Fibroblast of lung (primary cell): Measurements from ENCODE around the gene SYN1. TPM values are rescaled to one million over a fixed set of nuclear protein-coding genes. Genes with fewer than 3 reads are reported as not detected.

Experiments used
- DNase-seq, 2 donors: peaks; one replicate each; pipeline versions ENCODE4 v3.0.0 to v3.0.0-alpha.2; 2010; ENCODE audit warnings: low read depth in 2 of 2
- H2AFZ ChIP-seq: 2 replicates; pipeline ENCODE4 v1.5.1; 2012; ENCODE audit warnings: low read length, control low read depth, inconsistent platforms
- H3K27ac ChIP-seq: 2 replicates; pipeline ENCODE4 v1.5.1; 2011; ENCODE audit warnings: low read length, control low read depth; ENCODE audit not compliant: insufficient read depth
- H3K27me3 ChIP-seq: 2 replicates; pipeline ENCODE4 v1.5.1; 2011; ENCODE audit warnings: mild to moderate bottlenecking, low read length; ENCODE audit not compliant: control insufficient read depth, insufficient read depth
- H3K36me3 ChIP-seq: 2 replicates; pipeline ENCODE4 v1.5.1; 2011; ENCODE audit warnings: low read length; ENCODE audit not compliant: control insufficient read depth, insufficient read depth
- H3K4me1 ChIP-seq: 2 replicates; pipeline ENCODE4 v1.5.1; 2011; ENCODE audit warnings: low read length; ENCODE audit not compliant: control insufficient read depth, insufficient read depth; ENCODE audit errors: extremely low read depth
- H3K4me2 ChIP-seq: 2 replicates; pipeline ENCODE4 v1.5.1; 2011; ENCODE audit warnings: low read length, control low read depth; ENCODE audit not compliant: insufficient read depth; ENCODE audit errors: extremely low read depth
- H3K4me3 ChIP-seq, 4 experiments: fragments of 200-600 bp in 1 of 4; sonication (generic) in 1 of 4; replicated peaks in 1 of 4; 2 replicates each; pipeline ENCODE4 v1.5.1; 2011 to 2016; ENCODE audit warnings: low read length in 4 of 4, low read depth in 3 of 4, mild to moderate bottlenecking in 3 of 4, control low read depth in 2 of 4, inconsistent platforms in 1 of 4, mixed read lengths in 1 of 4; ENCODE audit not compliant: insufficient read depth in 1 of 4; ENCODE audit errors: control extremely low read depth in 1 of 4
- H3K79me2 ChIP-seq: 2 replicates; pipeline ENCODE4 v1.5.1; 2012; ENCODE audit warnings: mild to moderate bottlenecking, low read length, inconsistent platforms; ENCODE audit not compliant: control insufficient read depth, insufficient read depth
- H3K9ac ChIP-seq: 2 replicates; pipeline ENCODE4 v1.5.1; 2011; ENCODE audit warnings: mild to moderate bottlenecking, low read length, control low read depth; ENCODE audit not compliant: insufficient read depth
- H3K9me3 ChIP-seq: 2 replicates; pipeline ENCODE4 v1.5.1; 2012; ENCODE audit warnings: low read depth, low read length; ENCODE audit not compliant: control insufficient read depth, insufficient read depth
- H4K20me1 ChIP-seq: 2 replicates; pipeline ENCODE4 v1.5.1; 2011; ENCODE audit warnings: low read length; ENCODE audit not compliant: control insufficient read depth, insufficient read depth; ENCODE audit errors: extremely low read depth
- EZH2 ChIP-seq: IDR thresholded peaks from 2 replicates; pipeline ENCODE4 v1.5.1; 2012; ENCODE audit warnings: low read length, control low read depth, mild to moderate bottlenecking; ENCODE audit errors: missing control alignments
- polyA plus RNA-seq, 2 donors: library from polyadenylated mRNA; depleted of rRNA in 1 of 2; stranded (reverse) in 1 of 2; unstranded in 1 of 2; fragments of >200 nt; gene quantifications; 2 replicates each; pipeline ENCODE4 v1.2.1, GENCODE V29; 2011 to 2012; ENCODE audit warnings: missing spikeins in 1 of 2
- total RNA-seq: library from RNA; depleted of rRNA; stranded (reverse); fragments of >200 nt; gene quantifications from 2 replicates; pipeline ENCODE4 v1.2.1, GENCODE V29; 2014
- TF ChIP-seq, protein P1 (sequence below), 2 donors: IDR thresholded peaks in 1 of 2; conservative IDR thresholded peaks in 1 of 2; 1 replicate in 1 of 2; 2 replicates in 1 of 2; pipeline ENCODE4 v1.5.1; 2011 to 2012; ENCODE audit warnings: low read length in 2 of 2, control low read depth in 1 of 2, inconsistent platforms in 1 of 2, low read depth in 1 of 2, mild to moderate bottlenecking in 1 of 2

SYN1 gene
- total and polyA plus RNA-seq, 2 donors (not counting 1 experiment from before 2014, with no cell fraction given), result 0.17 to 0.56 TPM

DNA sequence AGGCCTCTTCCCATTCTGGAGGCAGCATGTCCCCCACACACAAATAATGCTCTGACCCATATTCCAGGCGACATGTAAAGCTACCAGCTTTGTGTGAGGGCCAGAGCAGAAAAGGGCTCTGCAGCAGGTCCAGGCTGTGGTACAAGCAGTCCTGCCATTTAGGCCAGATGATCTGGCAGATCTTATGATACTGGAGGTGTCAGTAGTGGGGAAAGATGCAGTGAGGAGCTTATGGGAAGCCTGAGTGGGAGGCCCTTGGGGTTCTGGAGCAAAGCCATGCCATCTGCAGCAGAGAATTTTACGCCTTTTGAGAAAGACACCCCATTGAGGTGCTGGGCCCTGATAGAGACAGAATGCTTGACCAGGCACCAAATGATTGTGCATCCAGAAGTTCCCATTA lies 7.7 kb downstream of the SYN1 start:
- H3K4me3 ChIP-seq, result no peak overlapping the region
- no peak overlapping the region for H3K27ac ChIP-seq
- no peaks in the 10 kb centered on the region for H3K36me3 ChIP-seq
- H3K9ac ChIP-seq, result no peak overlapping the region
- H3K27me3 ChIP-seq, result peaks cover 3% of the 10 kb centered on the region
- no peaks in the 10 kb centered on the region for H4K20me1 ChIP-seq
- DNase-seq, result no peak
- H3K79me2 ChIP-seq, result no peaks in the 10 kb centered on the region
- no peaks in the 10 kb centered on the region for H3K4me1 ChIP-seq
- TF ChIP-seq, protein P1, sequence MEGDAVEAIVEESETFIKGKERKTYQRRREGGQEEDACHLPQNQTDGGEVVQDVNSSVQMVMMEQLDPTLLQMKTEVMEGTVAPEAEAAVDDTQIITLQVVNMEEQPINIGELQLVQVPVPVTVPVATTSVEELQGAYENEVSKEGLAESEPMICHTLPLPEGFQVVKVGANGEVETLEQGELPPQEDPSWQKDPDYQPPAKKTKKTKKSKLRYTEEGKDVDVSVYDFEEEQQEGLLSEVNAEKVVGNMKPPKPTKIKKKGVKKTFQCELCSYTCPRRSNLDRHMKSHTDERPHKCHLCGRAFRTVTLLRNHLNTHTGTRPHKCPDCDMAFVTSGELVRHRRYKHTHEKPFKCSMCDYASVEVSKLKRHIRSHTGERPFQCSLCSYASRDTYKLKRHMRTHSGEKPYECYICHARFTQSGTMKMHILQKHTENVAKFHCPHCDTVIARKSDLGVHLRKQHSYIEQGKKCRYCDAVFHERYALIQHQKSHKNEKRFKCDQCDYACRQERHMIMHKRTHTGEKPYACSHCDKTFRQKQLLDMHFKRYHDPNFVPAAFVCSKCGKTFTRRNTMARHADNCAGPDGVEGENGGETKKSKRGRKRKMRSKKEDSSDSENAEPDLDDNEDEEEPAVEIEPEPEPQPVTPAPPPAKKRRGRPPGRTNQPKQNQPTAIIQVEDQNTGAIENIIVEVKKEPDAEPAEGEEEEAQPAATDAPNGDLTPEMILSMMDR (conservative IDR thresholded peaks at IDR 0.05 in 1 of 2, IDR thresholded peaks at IDR 0.05 in 1 of 2; ENCODE audit: low read depth in 1 of 2, low read length in 2 of 2), result no peak
- TF ChIP-seq EZH2, result no peak
- no peak overlapping the region for H3K4me2 ChIP-seq
- no peaks in the 10 kb centered on the region for H3K9me3 ChIP-seq
- H2AFZ ChIP-seq, result no peak overlapping the region

DNA sequence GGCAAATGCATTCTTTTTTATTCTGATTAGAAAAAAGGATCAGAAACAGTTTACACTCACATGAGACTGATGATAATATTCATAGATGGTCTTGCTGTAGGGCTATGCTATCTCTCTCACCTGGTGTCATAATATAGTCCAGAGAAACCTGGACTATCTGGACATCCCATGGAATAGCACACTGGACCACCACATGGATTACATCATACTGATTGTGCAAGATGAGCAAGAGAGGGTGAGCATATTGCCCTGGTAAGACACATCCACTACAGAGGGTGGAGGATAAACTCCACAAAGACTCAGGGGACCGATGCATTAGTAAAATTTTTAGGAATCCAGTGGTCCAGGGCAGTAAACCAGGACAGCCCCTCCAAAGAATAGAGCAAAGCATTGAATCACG lies 8.2 kb downstream of the SYN1 start:
- Histone ChIP-seq H2AFZ (no peak overlapping the region), H4K20me1 (no peaks in the 10 kb centered on the region), H3K4me3 (no peak overlapping the region), H3K79me2 (no peaks in the 10 kb centered on the region), H3K36me3 (no peaks in the 10 kb centered on the region), H3K9ac (no peak overlapping the region), H3K4me1 (no peaks in the 10 kb centered on the region), H3K9me3 (no peaks in the 10 kb centered on the region), H3K4me2 (no peak overlapping the region), H3K27me3 (peaks cover 3% of the 10 kb centered on the region), H3K27ac (no peak overlapping the region)
- no peak for DNase-seq
- no peak for TF ChIP-seq EZH2
- TF ChIP-seq, protein P1 (conservative IDR thresholded peaks at IDR 0.05 in 1 of 2, IDR thresholded peaks at IDR 0.05 in 1 of 2; ENCODE audit: low read depth in 1 of 2, low read length in 2 of 2), result no peak

DNA sequence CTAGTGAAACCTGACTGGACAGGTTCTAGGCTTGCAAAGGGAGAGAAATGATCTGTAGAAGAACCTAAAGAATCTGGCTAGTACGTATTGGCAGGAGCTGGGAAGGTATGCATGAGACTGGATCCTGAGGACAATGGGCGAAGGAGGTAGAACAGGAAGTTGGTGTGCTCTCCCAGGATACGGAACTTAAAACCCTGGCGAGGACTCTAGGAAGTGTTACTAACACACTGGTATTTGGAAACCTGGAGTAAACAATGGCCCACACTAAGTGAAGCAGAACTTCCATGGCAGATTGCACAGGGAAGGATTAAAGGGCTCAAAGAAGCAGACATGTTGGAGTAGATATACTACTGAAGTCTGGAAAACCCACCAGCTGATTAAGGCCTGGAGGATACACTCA lies 9.1 kb downstream of the SYN1 start:
- H3K27me3 ChIP-seq, result peaks cover 3% of the 10 kb centered on the region
- no peak overlapping the region for H3K9ac ChIP-seq
- DNase-seq, result no peak
- no peaks in the 10 kb centered on the region for H3K9me3 ChIP-seq
- H4K20me1 ChIP-seq, result no peaks in the 10 kb centered on the region
- no peaks in the 10 kb centered on the region for H3K36me3 ChIP-seq
- no peaks in the 10 kb centered on the region for H3K4me1 ChIP-seq
- no peaks in the 10 kb centered on the region for H3K79me2 ChIP-seq
- no peak overlapping the region for H3K4me3 ChIP-seq
- no peak overlapping the region for H3K27ac ChIP-seq
- H2AFZ ChIP-seq, result no peak overlapping the region
- no peak for TF ChIP-seq EZH2
- TF ChIP-seq, protein P1 (conservative IDR thresholded peaks at IDR 0.05 in 1 of 2, IDR thresholded peaks at IDR 0.05 in 1 of 2; ENCODE audit: low read depth in 1 of 2, low read length in 2 of 2), result no peak
- no peak overlapping the region for H3K4me2 ChIP-seq
